Prostate gland (tissue), 2 donors: ENCODE measurements around the gene SH2D1B.

Source experiments
- POLR2AphosphoS5 ChIP-seq: sonication (generic); formaldehyde crosslinking; IDR thresholded peaks from one replicate; pipeline ENCODE4 v1.6.1; 2017; ENCODE audit warnings: antibody characterized with exemption
- TF ChIP-seq, protein P1 (sequence below), 4 experiments: fragments of 200-600 bp in 2 of 4; fragments of 450-650 bp in 2 of 4; sonication (generic) in 2 of 4; IDR thresholded peaks; 1 replicate in 3 of 4; 2 replicates in 1 of 4; pipeline ENCODE4 v1.5.1; 2016 to 2019; ENCODE audit warnings: antibody characterized with exemption in 4 of 4, mild to moderate bottlenecking in 2 of 4, moderate library complexity in 2 of 4

DNA sequence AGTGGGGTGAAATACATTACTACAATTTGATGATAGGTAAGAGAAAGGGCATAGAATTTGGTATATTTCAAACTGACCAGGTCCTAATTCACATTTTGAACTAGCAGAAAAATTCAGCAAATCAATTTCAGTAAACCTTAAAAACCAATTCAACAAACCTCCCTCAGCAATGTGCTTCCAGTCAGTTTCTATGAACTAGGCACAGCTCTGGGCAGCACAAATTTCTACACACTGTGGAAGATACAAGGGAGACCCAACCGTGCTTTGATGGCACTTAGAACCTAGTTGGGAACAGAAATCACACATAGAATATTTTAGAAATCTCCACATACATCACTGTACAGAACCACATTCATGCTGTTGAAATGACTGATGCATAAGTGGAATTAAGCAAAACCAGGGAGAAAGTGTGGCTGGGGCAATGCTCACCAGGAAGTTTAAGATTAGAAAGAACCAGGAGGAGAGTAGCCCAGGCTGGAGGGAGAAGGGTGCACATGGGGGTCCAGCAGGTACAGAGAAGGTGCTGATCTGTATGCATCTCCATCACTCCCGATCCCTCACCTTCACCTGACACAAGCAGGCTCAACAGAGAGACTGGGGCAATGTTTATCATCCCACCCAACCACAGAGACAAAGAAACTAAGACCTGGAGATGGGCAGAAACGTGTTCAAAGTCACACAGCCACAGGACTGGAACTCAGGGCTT is 15.6 kb downstream of the SH2D1B start:
- TF ChIP-seq, protein P1, sequence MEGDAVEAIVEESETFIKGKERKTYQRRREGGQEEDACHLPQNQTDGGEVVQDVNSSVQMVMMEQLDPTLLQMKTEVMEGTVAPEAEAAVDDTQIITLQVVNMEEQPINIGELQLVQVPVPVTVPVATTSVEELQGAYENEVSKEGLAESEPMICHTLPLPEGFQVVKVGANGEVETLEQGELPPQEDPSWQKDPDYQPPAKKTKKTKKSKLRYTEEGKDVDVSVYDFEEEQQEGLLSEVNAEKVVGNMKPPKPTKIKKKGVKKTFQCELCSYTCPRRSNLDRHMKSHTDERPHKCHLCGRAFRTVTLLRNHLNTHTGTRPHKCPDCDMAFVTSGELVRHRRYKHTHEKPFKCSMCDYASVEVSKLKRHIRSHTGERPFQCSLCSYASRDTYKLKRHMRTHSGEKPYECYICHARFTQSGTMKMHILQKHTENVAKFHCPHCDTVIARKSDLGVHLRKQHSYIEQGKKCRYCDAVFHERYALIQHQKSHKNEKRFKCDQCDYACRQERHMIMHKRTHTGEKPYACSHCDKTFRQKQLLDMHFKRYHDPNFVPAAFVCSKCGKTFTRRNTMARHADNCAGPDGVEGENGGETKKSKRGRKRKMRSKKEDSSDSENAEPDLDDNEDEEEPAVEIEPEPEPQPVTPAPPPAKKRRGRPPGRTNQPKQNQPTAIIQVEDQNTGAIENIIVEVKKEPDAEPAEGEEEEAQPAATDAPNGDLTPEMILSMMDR (IDR thresholded peaks at IDR 0.05): no peak
- TF ChIP-seq POLR2AphosphoS5: no peak
